Nucleus accumbens (tissue), 56 donors: ENCODE measurements around the gene SCARB1.

ENCODE experiments used
- DNase-seq, 56 donors: peaks; one replicate each; lab custom pipeline; 2025; lab: John Stamatoyannopoulos, UW

SCARB1 gene

DNA sequence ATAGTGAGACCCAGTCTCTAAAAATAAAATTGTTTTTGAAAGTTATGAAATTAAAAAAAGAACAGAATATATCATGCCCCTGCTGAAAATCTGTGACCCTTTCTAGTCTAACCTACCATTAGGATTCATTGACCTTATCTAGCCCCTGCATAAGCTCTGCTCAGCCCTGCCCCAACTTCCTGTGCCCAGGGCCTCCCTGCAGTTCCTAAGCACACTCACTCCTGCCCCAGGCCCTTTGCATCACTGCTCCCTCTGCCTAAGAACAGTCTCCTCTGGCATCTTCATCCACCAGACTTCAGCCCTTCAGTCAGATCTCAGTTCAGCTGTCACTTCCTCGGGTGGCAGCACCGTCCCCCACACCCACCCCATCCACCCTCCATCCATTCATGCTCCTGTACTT lies 55.4 kb downstream of the SCARB1 start:
- no peak for DNase-seq

- DNase-seq: no peak
Measured at GRCh38 chr12:124805876-124806668, 57.6 kb downstream of the SCARB1 start.

GRCh38 chr12:124805050-124805449 lies 58.6 kb downstream of the SCARB1 start:
- DNase-seq: no peak

DNA sequence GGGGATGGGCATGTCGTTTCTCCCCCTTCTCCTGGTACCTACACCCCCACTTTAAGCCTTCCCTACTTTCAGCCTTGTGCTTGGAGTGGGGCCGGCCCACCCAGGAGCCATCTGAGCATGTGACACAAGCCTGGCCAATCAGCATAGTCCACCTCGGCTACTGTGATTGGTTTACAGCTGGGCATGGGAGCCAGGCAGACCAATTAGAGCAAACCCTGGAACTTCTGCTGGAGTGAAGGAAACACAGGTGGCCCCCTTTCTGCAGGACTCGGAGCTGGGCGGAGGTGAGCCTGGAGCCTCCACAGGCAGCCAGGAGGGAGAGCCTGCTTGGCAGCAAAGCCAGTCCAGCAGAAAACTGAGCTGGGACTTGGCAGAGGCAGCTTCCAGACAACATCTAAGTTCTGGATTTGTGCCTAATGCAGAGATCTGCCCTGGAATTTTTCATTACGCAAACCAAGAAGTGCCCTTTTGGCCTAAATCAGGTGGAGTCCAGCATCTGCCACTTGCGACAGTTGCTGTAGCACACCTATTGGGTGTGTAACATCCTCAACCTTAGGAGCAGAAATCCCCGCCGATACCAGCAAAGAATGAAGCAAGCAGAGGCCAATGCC lies 59.5 kb downstream of the SCARB1 start:
- peak in 20 of 56 donors; percentile 4 to 46 (median 27) for DNase-seq

DNA sequence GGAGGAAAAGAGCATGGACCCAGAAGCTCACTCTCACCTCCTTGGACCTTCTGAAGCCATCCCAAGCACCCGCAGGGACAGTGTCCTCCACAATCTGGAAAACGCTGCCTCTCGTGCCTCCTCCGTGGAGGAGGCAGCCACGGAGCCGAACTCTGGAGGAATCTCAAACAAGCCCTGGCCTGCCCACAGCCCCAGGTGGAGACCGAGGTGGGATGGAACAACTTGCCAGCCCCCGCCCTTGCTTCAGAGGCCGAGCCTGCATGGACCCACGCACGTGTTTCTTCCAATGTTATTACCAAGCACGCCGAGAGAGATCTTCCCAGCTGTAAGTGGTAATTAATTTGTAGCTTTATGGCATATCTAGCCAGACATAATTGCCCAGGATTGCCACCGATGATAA lies 61.3 kb downstream of the SCARB1 start:
- DNase-seq: no peak

DNA sequence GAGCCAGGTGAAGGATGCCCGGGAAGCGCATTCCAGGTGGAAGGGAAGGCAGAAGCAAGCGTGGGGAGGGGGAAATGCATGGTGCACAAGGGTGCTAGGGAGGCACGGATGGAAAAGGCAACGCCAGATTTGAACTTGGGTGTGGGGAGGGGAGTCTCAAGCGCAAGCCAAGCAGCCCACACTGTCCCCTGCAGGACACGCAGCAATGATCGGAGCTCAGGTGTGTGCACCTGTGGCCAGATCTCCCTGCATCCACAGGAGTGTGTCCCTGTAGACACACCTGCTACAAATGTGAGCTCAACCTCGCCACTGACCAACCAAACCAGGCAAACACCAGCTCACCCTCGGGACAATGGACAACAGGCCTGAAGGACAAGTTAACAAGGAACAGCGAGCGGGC lies 63.2 kb downstream of the SCARB1 start:
- no peak for DNase-seq

- no peak for DNase-seq
Measured at GRCh38 chr12:124797321-124797720, 66.3 kb downstream of the SCARB1 start.

DNA sequence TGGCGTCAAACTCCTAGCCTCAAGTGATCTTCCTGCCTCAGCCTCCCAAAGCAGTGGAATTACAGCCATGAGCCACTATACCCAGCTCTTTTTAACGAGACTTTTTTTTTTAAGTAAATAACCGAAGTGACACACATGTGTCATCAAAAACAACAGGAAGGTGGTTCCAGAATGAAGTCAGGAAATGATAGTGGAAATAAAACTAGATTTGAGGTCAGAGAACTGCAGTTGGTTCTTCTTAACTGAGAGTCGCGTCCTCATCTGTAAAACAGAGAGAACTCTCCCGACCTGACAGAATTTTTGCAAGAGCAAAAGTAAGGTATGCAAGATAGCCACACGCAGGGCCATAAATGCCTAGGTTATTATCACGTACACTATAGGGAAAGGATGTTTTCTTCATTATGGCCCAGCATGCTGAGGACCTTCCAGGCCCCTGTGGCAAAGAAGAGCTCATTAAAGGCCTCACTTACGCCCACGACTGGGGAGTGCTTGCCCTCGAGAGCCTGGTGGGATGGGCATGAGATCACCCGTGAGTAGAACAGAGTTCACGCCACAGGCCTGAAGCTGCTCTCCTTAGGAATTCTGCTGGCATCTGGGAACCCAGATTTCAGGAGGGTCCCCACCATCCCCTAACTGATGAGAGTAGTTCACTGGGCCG lies 67.2 kb downstream of the SCARB1 start:
- no peak for DNase-seq

DNA sequence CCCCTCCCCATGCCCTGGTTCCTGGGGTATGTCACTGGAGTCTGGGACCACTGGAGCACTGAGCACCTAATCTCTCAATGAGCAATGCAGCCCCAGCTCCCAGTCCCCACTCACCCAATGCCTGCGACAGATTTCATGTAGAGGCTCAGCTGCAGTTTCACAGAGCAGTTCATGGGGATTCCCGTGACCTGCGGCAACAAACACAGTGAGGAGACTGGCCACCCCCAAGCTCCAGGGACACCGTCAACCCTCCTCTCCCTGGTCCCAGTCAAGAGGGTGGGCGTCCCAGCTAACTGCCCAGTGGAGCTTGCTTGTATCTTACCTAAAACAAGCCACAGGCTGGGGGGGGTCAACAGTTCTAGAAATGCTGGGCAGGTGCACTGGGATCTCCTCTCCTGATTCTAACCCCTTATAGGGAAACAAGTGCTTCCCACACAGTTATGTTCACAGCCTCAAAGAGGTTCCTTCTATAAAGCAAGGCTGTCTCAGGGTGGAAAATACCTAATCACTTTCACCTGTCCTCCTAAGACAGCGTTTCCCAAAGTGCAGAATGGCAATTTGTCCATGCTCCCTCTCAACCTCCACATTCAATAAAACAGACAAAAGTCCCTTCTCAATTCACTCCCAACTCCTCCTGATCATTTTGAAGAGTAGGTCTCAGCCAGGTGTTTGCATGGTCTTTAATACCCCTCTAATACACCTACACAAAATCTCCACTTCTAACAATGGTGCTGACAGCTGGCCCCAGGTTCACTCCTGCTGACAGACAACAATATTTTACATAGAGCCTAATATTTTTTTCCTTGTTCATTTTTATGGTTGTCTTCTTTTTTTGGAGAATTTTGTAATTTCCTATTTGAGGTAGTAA lies 68.3 kb downstream of the SCARB1 start:
- no peak for DNase-seq

- DNase-seq: peak in 16 of 56 donors; percentile 8 to 66 (median 42)
Measured at GRCh38 chr12:124792961-124793441, 70.7 kb downstream of the SCARB1 start.

DNA sequence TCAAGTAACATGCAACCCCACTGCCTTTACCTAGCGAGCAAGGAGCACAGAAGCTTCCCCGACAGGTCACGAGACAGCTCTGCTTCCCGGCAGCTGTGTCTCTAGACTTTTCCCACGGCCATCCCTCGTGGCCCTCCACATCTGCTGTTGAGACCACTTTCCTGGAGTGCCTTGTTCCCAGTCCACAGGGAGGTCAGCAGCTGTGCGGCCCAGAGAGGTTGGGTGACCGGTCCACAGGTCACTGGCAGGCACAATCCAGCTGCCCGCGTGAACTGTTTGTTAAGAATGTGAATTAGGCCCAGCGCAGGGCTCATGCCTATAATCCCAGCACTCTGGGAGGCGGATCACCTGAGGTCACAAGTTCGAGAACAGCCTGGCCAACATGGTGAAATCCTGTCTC lies 71.5 kb downstream of the SCARB1 start:
- DNase-seq: no peak

- no peak for DNase-seq
Measured at GRCh38 chr12:124790650-124791400, 72.8 kb downstream of the SCARB1 start.

DNA sequence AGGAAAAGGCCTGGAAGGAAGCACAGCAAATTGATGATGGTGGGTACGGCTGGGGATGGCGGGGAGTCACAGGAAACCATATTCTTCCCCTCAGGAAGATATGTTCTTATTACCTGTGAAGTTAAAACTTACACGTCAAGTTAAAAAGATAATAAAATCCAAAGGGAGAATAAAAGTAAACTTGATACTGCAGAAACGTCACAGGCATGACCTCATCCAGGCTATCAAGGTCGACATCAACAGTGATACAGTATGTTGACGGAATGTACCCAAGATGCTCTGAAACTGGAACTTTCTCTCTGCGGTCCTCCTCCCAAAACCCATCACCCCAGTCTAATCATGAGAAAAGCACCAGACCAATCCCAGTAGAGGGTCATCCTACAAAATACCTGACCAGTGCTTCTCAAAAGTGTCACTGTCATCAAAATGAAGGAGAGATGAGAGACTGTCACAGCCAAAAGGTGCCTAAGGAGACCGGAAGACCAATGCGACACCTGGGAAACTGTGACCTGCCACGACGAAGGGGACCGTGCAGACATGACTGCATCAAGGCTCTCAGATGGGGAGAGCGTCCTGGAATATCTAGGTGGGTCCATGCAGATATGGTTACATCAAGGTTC lies 74.6 kb downstream of the SCARB1 start:
- no peak for DNase-seq

- peak; percentile 27 to 94 (median 76) for DNase-seq
Measured at GRCh38 chr12:124786061-124786964, 77.4 kb downstream of the SCARB1 start.

GRCh38 chr12:124784871-124785572 lies 78.6 kb downstream of the SCARB1 start:
- DNase-seq: no peak

DNA sequence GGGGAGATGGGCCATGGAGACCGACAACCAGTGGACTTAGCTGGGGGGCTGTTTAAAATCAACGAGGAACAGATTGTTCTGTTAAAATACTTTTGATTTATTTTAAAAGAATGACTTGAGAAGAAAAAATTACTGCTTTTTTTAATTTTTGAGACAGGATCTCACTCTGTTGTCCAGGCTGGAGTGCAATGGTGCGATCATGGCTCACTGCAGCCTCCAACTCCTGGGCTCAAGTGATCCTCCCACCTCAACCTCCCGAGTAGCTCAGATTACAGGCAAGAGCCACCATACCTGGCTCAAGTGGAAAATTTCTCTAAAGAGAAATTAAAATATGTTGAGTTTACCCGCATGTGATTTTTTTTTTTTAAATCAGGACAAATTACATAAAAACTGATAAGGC lies 80.6 kb downstream of the SCARB1 start:
- no peak for DNase-seq

- DNase-seq: no peak
Measured at GRCh38 chr12:124782132-124782531, 81.5 kb downstream of the SCARB1 start.
